CMK (cell line): ENCODE results near the gene RAD51B.

ENCODE experiments used
- DNase-seq: peaks from one replicate; pipeline ENCODE4 v3.0.0-alpha.2; 2010; ENCODE audit warnings: low read depth

The RAD51B gene

GRCh38 chr14:68634874-68635595, 815.5 kb downstream of the RAD51B start:
- DNase-seq: no peak

DNA sequence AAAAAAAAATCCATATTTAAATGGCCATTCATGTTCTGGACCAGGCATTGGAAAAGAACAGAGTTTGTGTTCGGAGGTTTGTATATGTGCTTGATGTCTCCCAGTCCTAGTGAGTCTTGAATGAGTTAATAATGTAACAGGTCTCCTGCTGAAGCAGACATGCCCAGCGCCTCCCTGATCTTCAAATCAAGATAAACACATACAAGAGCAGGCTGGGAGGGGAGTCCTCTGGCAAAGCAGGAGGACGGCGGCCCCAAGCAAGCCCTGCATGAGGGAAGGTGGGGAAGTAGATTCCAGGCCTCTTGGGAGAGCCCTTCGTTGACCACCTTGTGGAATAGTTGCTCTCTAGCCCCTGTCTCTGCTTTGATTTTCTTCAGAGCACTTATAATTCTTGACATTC, 817.0 kb downstream of the RAD51B start:
- DNase-seq: no peak

GRCh38 chr14:68637106-68638021, 817.8 kb downstream of the RAD51B start:
- DNase-seq: no peak

GRCh38 chr14:68638141-68638999, 818.8 kb downstream of the RAD51B start:
- no peak for DNase-seq

GRCh38 chr14:68639000-68639757, 819.6 kb downstream of the RAD51B start:
- no peak for DNase-seq

- DNase-seq: no peak
Measured at GRCh38 chr14:68639758-68640574, 820.4 kb downstream of the RAD51B start.

DNA sequence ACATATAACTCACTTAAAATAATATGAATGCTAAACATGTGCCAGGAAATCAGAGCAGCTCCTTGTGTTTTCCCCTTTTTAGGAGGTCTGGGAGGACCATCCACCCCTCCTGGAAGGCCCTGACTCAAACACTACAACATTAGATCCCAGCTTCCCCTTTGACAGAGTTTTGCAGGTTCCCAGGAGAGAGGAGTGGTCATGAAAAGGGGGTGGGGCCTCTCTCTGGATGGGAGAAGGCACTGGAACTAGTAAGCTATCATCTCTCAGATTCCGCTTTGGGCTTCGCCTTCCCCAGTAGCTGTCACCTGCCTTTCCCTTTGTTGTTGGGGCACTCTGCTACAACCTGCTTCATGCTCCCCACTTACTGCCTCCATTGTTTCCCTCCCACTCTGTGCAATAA, 824.1 kb downstream of the RAD51B start:
- no peak for DNase-seq

DNA sequence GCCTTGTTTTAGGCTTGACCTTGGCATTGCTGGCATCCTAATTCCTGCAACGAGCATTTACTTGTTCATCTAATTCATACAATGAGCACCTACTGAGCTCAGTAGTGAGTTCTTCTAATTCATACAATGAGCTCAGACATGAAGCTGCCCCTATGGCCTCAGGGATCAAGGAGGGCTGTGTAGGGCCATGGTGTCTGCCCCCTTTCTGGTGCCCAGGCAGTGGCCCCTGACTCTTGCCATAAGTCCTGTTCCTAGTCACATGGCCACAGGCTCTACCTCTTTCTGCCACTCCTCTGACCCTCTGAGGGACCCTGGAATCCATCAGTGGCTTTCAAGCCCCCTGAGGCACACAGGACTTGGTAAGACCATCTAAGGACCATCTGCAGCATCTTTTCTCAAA, 824.5 kb downstream of the RAD51B start:
- no peak for DNase-seq

DNA sequence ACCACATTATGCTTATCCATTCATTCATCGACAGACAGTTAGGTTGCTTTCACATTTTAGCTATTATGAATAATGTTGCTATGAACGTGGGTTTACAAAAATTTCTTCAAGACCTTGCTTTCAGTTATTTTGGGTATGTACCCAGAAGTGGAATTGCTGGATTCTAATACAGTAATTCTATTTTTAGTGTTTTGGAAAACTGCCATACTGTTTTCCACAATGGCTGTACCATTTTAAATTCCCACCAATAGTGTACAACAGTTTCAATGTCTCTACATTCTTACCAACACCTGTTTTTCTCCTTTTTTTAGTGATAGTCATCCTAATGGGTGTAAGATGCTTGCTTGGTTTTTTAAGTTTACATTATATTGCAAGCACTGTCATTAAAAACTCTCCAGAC, 825.8 kb downstream of the RAD51B start:
- DNase-seq: no peak

DNA sequence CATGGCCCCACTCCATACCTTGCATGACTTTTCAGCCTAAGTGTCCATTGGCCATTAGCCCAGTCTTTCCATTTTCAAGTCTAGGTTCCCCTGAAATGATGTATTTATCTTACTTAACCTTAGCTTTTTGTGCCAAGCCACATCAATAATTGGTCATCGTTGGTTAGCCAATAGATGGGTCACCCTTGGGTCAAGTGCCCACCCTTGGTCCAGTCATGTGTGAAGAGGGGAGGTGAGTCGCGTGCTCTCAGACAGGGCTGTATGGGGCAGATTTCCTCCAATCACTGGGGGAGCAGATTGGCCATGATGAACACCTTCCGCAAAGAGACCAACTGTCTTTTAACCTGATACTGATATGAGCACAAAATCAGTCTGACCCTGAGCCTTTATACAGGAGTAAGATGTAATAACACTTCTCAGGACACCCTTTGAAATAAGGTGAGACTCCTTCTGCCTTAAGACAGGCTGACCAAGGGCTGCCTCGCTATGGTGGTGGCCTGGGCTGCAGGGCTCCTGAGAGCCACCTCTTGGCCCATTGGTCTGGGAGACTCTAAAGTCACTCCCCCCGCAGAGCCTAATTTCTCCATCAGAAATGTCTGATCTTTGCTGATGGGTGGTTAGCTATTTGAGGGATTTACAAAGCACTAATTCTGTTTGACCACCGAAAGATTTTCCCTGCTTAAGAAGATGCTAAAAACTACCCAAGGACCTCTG, 830.1 kb downstream of the RAD51B start:
- DNase-seq: no peak

- no peak for DNase-seq
Measured at GRCh38 chr14:68650404-68650994, 830.9 kb downstream of the RAD51B start.

DNA sequence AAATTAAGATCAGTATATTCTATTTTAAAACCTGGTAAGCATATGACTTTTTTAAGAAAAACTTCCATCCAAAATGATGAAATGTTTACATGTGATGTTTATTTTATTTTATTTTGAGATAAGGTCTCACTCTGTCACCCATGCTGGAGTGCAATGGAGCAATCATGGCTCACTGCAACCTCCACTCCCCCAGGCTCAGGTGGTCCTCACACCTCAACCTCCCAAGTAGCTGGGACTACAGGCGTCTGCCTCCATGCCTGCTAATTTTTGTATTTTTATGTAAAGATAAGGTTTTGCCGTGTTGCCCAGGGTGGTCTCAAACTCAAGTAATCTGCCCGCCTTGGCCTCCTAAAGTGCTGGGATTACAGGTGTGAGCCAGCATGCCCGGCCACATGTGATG, 831.5 kb downstream of the RAD51B start:
- DNase-seq: no peak

- DNase-seq: no peak
Measured at GRCh38 chr14:68651652-68652432, 832.3 kb downstream of the RAD51B start.

- no peak for DNase-seq
Measured at GRCh38 chr14:68652433-68652690, 832.8 kb downstream of the RAD51B start.

DNA sequence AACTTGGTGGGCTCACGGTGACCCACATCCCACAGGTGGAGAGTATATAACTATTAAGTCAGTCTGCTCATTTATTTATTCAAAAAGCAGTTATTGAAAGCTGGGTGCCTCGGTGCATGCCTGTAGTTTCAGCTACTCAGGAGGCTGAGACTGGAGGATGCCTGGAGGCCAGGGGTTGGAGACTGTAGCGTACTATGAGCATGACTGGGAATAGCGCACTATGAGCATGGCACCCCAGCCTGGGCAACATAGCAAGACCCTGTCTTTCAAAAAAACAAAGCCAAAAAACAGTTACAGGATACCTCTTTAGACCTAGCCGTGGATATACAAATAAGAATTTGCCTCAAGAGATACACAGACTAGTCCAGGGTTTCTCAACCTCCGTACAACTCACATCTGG, 833.5 kb downstream of the RAD51B start:
- no peak for DNase-seq

DNA sequence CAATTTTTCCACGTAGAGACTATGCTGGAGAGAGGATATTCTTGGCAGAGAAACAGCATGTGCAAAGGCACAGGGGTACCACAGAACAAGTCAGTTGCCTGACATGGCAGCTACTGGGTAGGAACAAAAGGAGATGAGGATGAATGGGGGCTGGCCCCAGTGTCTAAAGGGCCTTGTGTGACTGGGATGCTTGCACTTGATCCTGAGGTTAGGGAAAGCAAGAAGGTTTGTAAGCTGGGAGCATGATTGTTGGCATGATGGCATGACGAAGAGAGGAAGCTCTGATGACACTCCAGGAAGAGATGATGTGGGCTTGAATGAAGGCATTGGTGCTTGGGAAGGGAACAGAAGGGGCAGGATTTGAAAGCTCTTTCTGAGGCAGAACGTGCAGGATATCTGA, 834.2 kb downstream of the RAD51B start:
- DNase-seq: no peak

- DNase-seq: no peak
Measured at GRCh38 chr14:68654471-68654941, 834.9 kb downstream of the RAD51B start.

GRCh38 chr14:68655021-68655831, 835.6 kb downstream of the RAD51B start:
- no peak for DNase-seq
